GM18909 (cell line): Measurements from ENCODE around the gene SSUH2.
A peak's percentile ranks its signal among the peaks of the same experiment; 100 is the strongest.
"Not testable (repeated sequence)": the region's sequence is repeated elsewhere in the genome, so short reads cannot be mapped to it uniquely, and the experiment has no call there.

ENCODE experiments used
- ATAC-seq: cut with Tn5 transposase; IDR thresholded peaks from one replicate; pipeline ENCODE4 v1.9.1; 2021; ENCODE audit warnings: mild to moderate bottlenecking; ENCODE audit not compliant: unreplicated experiment, poor library complexity

Gene SSUH2

GRCh38 chr3:8644748-8645390, at the start of gene SSUH2:
Gene SSUH2 (minus strand): TSS chr3:8644798. CDS start chr3:8644758, 40 bp downstream.
- no peak for ATAC-seq

GRCh38 chr3:8691295-8691694, 46.7 kb upstream of the SSUH2 start:
- ATAC-seq, result not testable (repeated sequence)

GRCh38 chr3:8684992-8685391, 40.4 kb upstream of the SSUH2 start:
- not testable (repeated sequence) for ATAC-seq

- ATAC-seq, result not testable (repeated sequence)
These were observed 38.4 kb upstream of the SSUH2 start for GRCh38 chr3:8682850-8683574.

GRCh38 chr3:8681881-8682538, 37.4 kb upstream of the SSUH2 start:
- not testable (repeated sequence) for ATAC-seq

- no peak for ATAC-seq
These were observed 36.8 kb upstream of the SSUH2 start for GRCh38 chr3:8681349-8681748.

- not testable (repeated sequence) for ATAC-seq
These were observed 35.4 kb upstream of the SSUH2 start for GRCh38 chr3:8679817-8680553.

GRCh38 chr3:8678751-8679150, 34.2 kb upstream of the SSUH2 start:
- ATAC-seq, result no peak

GRCh38 chr3:8677258-8677657, 32.7 kb upstream of the SSUH2 start:
- not testable (repeated sequence) for ATAC-seq

- ATAC-seq, result not testable (repeated sequence)
These were observed 31.0 kb upstream of the SSUH2 start for GRCh38 chr3:8675591-8675990.

- no peak for ATAC-seq
These were observed 28.6 kb upstream of the SSUH2 start for GRCh38 chr3:8673083-8673737.

GRCh38 chr3:8669019-8669418, 24.4 kb upstream of the SSUH2 start:
- no peak for ATAC-seq

GRCh38 chr3:8668216-8668615, 23.6 kb upstream of the SSUH2 start:
- ATAC-seq, result no peak

- ATAC-seq, result no peak
These were observed 23.0 kb upstream of the SSUH2 start for GRCh38 chr3:8667463-8668091.

GRCh38 chr3:8665407-8665896, 20.9 kb upstream of the SSUH2 start:
- peak; percentile 63 for ATAC-seq

- ATAC-seq, result peak; percentile 40
These were observed 18.8 kb upstream of the SSUH2 start for GRCh38 chr3:8663177-8664061.

- no peak for ATAC-seq
These were observed 18.0 kb upstream of the SSUH2 start for GRCh38 chr3:8662594-8662993.
